ENCODE measurements around the gene FOXO3.

GRCh38 chr6:108635505-108636226 is 74.9 kb downstream of the FOXO3 start:
- TF ChIP-seq CTCF (IDR thresholded peaks at IDR 0.05) (no peak), POLR2A (IDR thresholded peaks at IDR 0.05) (no peak)

Measured in uterus (tissue), 2 donors.